ENCODE measurements around the gene FBXO24.
"Not testable (repeated sequence)": the region's sequence is repeated elsewhere in the genome, so short reads cannot be mapped to it uniquely, and the experiment has no call there.

Gene FBXO24

DNA sequence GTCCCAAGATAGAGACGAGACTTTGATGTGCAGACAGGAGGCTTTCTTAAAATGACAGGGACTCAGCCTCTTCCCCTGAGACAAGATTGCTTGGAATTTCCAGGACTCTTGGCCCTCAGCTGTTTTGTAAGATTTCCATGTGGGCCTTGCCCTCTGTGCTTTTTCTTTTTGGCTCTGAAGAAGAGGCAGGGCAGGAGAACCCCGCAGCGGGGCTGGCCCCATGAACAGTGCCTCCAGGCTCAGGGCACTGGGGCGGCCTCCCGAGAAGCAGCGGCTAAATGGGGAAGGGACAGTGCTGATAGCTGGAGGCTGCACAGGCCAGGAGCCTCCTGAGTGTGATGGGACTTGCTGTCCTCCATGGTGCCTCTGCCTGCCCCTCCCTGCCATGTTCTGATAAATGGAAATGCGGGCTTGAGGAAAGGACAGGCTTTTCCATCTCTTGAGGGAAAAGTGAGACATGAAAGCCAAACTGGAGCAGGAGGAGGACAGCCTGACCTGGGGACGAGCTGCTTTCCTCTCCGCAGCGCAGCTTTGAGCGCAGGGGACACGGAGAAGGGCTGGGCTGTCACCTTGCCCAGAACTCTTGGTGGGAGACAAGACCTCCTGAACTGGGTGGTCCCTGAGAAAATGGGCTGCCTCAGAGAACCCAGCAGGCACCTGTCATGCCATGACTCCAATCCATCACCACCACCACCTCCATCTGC lies 24.5 kb upstream of the FBXO24 start:
- DNase-seq = no peak

DNA sequence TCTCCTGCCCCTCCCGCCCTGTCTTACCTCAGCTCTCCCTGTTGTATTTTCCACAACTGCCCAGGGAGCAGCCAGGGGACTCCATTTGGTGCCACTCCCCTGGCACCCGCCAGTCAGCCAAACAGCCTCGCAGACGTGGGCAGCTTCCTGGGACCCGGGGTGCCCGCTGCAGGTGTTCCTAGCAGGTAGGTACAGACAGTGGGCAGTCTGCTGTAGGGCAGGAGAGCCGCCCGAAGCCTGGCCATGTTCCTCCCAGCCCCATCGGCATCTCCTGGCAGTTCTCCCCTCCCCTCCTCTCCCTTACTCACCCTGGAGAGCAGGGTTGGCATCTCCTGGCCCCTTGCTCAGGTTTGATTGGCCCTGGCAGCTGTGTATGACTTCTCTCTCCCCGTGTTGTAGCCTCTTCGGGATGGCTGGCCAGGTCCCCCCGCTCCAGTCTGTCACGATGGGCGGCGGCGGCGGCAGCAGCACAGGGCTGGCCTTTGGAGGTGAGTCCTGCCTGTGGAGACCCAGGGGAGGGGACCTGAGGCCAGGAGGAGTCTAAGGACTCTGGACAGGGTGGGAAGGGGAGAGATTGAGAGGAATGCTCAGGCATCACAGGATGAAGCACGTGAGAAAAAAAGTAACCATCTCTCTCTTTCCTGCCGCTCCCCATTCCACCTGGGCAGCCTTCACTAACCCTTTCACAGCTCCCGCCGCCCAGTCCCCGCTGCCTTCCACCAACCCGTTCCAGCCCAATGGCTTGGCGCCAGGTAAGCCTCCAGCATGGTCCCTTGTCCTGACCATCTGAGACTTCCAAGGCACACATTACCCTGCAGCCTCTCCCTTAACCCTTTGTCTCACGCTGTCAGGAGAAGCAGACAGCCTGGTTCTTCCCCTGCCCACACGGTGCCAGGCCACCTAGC lies 23.7 kb upstream of the FBXO24 start:
- DNase-seq = no peak

DNA sequence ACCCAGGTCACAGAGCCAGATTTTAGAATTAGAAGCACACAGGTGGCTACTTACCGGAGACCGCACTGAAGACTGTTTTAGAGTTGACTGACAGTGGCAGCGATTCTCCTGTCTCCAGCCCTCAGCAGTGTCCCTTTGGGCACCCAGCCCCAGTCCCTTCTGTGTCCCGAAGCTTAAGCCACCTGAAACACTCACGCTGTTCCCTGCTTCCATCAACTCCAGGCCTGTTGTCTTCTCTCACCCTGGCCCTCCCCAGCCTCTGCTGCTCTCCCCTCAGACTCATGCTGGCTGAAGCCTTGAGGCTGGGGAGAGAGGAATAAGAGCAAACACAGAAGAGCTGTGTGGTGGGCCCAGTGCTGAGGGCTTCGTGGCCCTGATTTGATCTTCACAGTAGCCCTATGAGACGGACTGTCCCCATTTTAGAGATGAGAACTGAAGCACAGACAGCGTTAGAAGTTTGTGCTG lies 23.0 kb upstream of the FBXO24 start:
- DNase-seq = no peak

GRCh38 chr7:100563809-100564400 lies 22.2 kb upstream of the FBXO24 start:
- peak; percentile 57 for DNase-seq

- DNase-seq = not testable (repeated sequence)
Observed at GRCh38 chr7:100564405-100564804, 21.7 kb upstream of the FBXO24 start.

DNA sequence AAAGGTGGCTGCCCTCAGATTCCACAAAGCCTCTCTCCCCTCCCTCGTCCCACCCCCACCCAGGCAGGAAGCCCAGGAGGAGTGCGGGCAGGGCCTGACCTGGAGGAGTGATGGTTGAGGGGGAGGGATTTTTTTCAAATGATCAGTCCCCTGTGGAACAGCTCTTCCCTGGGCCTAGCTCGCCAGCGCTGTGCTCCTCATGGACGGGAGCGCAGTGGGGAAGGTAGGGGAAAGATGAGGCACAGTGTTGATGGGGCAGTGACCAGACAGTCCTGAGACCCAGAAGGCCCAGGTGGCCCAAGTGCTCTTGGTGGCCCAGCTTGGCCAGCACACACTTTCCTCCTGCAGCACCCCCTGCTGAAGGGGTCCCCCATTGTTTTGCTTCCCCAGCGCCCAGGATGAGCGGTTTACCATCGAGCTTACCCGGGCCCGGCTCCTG lies 21.0 kb upstream of the FBXO24 start:
- no peak for DNase-seq

DNA sequence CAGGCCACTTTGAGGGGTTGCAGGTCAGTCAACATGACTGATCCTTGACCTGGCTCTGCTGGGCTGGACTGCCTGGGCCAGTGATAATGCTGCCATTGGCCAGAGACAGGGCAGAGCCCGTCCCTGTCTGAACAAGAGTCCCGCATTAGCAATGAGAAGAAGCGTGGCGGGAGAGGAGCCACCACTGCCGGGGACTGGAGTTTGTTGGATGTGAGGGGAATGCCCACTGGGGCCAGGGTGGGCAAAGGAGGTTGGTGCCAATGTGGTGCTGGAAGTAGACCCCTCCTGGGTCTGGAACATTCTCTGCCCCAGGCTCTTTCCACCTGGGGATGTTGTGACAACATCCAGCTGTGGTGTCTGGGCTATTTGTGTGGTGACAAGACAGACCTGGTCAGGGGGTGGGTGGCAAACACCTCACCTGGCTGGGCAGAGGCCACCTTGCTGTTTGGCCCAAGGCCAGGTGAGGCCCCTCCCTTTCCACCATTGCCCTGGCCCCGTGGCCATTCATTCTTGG lies 20.1 kb upstream of the FBXO24 start:
- DNase-seq = no peak

- DNase-seq = no peak
Observed at GRCh38 chr7:100567031-100567730, 18.9 kb upstream of the FBXO24 start.

DNA sequence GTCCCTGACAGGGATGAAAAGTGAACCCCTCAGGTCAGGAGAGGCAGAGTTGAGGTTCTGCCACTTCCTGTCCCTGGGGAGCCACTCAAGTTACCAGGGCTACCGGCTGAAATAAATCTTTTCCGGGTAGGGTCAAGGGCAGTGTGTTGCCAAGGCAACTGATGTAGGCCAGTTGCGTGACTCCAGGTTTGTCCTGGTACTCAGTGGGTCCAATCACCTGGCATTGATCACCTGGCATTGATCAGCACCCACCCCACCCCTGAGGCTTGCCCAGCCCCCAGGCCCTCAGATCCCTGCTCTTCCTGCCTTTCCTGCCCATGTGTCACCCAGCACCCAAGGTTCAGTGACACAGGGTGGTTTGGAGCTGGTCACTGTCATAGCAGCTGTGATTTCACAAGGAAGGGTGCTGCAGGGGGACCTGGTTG lies 18.4 kb upstream of the FBXO24 start:
- no peak for DNase-seq

GRCh38 chr7:100568176-100568895 lies 17.8 kb upstream of the FBXO24 start:
- DNase-seq = no peak

DNA sequence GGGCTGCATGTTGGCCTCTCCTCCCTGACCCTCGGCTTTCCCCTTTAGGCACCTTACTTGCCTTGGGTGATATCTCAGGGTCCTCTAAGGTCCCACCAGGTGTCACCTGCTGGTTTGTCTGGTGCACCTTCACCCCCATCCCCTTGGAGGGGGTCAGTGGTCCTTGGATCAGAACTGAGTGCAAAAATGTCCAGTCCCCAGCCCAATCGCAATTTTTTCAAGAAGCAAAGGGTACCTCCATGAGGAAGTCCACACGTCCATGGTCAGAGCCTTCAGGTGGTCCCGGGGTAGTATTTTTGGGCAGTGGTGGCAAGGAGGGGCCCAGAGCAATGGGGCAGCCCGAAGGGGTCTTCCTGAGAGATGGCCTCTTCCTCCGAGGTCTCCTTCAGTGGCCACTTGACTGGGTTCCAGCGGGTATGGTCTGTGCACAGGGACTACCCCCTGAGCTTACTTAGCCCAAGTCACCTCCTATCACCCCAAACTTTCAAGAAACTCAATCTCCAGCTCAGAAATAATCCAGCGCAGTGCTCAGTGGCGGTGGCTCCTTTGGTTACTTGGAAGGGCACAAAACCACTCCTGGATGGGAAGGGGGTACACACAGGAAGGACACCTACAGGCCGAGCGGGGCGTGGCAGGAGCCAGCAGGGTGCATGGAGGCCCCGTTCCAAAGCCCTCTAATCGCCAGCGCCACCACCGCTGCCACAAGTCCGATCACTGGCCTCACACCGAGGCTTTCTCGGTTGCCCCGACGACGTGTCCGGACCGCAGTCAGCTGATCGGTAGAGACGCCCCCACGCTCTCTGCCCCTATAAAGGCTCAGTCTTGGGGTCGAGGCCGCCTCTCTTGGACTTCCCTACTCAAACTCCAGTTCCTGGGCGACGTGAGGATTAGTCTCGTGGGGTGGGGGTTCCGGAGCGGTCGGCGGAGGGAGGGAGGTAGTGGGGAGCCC lies 17.0 kb upstream of the FBXO24 start:
- DNase-seq = peak; percentile 48

DNA sequence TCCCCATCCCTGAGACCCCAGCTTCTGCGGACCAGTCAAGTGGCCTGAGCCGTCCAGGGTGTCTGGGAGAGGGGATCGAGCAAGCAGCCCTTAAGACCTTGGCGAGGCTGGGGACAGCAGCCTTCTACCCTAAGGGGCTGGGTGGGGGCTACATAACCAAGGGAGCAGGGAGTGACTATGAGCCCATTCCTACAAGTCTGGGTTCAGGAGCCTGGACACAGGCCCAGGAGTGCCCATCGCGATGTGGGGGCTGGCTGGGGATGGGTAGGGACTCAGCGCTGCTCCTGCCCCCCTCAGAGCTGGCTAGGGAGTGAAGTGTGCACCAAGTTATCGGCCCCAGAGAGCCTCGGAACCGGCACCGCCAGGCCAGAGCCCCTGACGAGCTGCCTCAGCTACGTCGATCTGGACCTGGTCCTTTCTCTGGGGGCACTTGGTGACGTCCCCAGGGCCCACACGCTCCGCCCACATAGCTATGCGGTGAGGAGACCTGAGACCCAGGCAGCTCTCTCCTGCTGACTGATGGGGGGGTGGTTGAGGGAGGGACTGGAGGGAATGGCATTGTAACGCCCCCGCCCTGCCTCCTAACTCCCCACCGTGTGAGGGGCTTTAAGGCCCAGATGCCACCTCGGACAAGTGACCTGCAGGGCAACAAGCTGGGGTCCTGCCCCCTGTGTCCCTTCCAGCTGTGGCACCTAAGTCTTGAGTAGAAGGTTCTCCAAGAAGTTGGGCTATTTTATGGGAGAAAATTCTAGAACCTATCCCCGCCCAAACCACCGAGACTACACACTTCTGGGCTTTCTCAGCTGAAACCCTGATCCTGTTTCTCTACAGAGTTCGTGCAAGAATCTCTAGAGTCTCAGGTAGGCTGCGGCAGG lies 14.9 kb upstream of the FBXO24 start:
- no peak for DNase-seq

DNA sequence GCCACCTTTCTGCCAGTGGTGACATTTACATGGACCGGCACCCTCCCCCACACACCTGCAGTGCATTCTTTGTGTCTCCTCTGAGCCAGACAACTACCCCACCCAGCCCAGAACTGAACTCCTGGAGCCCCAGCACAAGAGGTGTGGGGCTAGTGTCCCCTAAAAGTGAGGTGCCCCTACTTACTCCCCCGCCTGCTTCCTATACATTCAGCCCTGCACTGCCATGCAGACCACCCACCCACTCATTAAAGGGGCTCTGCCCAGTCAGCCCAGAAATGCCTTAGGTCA lies 14.4 kb upstream of the FBXO24 start:
- DNase-seq = no peak

- no peak for DNase-seq
Observed at GRCh38 chr7:100572281-100572948, 13.7 kb upstream of the FBXO24 start.

DNA sequence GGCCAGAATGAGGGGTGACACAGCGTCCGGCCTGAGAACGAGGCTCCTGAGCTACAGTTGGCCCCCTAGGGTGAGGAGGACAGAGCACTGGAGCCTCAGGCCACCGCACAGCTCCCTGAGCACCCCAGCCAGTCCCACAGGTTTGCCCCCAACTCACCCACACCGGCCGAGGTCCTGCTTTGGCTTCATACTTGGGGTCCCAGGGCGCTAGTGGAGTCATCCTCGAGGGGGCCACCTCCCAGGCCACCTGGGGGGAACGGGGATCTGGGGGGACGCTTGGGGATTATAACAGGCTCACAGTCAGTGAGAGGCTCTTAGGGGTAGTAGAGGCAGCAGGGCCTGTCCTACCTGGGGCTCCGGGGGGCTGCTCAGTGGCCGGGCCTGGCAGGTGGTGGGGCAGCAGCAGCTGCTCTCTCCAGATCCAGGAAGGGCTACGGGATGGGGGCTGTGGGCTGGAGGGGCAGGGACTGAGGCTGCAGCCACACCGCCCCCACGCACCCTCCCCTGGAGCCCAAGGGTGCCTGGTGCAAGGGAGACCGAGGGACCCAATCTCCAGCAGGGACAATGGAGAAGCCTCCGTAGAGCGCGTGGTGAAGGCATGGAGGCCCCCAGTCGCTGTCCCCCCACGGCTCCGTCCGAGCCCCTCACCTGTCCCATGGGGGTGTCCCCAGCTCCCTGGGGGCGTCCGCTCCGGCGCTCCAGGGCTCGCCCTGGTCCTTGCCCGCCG lies 13.0 kb upstream of the FBXO24 start:
- no peak for DNase-seq

DNA sequence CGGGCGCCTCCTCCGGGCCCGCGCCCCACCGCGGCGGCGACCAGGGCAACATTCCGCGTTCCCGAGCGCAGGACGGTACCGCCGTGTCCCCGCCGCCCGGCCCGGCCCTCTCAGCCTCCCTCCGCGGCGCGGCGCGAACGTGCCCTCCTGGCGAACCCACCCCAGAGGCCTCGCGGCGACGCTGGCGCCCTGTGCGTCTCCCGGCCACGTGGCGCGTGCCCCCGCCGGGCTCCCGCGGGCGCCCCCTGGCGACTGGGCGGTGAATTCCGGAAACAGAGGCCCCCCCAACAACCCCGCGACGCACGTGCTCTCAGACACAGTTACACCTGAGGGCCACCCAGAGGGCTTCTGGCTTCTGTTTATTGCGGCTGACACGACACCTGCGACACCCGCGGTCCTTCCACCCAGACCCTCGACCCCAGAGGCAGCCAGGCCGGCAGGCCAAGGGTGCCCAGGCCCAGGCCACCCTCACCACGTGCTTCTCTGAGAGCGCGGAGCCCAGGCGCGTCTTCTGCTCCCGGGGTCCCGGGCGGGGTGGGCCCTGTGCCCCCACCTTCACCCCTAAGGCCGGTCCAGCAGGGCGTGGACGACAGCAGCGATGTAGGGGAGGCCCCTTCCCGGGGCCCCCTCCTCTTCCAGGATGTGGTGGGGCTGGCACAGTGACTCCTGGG lies 12.3 kb upstream of the FBXO24 start, which contains the start of gene SAP25:
TSS of gene SAP25 (minus strand) at position 210 of the 671 bp plus-strand sequence. CDS start at position 52, 158 bp downstream.
- no peak for DNase-seq

DNA sequence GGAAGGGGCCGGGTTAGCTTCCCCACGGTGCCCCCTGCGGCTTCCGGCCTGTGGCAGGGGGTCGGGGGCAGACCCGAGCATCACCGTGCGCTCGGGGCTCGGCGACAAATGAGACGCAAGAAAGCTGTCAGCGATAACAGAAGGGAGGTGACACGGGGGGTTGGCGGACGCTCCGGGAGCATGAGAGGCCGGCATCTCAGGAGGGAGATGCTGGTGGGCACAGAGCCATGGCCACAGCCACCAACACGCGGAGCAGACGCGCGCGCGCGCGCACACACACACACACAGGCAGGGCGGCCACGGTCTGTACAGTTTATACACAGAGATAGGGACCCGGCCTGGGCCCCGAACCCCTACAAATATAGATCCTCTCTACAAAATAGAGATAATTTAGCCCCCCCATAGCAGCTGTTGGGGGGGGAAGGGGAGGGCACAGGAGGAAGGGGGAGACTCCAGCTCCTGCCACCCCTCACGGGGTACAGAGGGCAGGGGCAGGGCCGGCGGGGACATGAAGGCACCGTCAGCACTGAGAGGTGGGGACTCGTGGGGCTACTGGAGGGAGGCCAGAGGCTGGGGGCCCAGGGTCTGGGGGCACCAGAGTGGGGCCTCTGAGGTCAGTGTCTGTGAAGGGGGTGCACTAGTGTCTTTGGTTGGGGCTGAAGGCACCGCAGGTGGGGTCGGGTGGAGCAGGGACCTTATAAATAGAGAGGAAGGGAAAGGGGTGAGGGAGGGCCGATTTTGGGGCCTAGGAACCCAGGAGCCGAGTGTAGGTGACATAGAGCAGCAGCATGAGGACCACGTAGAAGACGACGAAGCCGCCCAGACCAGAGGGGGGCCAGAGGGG lies 11.5 kb upstream of the FBXO24 start:
- DNase-seq = no peak
